Mononuclear cell (primary cell): ENCODE data around the gene AMTN. TPM values are rescaled to one million over a fixed set of nuclear protein-coding genes. Genes with fewer than 3 reads are reported as not detected.
"Not testable (repeated sequence)": the region's sequence is repeated elsewhere in the genome, so short reads cannot be mapped to it uniquely, and the experiment has no call there.

Experiments used
- H3K27me3 ChIP-seq: 2 replicates; pipeline ENCODE4 v1.6.0; 2011; ENCODE audit warnings: low read length, control low read depth; ENCODE audit not compliant: insufficient read depth
- H3K4me1 ChIP-seq: 2 replicates; pipeline ENCODE4 v1.5.1; 2011; ENCODE audit warnings: mild to moderate bottlenecking, low read length, control low read depth; ENCODE audit not compliant: insufficient read depth
- H3K4me3 ChIP-seq: 2 replicates; pipeline ENCODE4 v1.5.1; 2011; ENCODE audit warnings: mild to moderate bottlenecking, low read length, moderate library complexity
- H3K9me3 ChIP-seq: 2 replicates; pipeline ENCODE4 v1.5.1; 2011; ENCODE audit warnings: low read depth, mild to moderate bottlenecking, control low read depth, low read length
- total RNA-seq: library from RNA; depleted of rRNA; stranded (reverse); fragments of >200 nt; gene quantifications from one replicate; pipeline ENCODE4 v1.2.3, GENCODE V29; 2012

Gene AMTN, protein sequence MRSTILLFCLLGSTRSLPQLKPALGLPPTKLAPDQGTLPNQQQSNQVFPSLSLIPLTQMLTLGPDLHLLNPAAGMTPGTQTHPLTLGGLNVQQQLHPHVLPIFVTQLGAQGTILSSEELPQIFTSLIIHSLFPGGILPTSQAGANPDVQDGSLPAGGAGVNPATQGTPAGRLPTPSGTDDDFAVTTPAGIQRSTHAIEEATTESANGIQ
- not detected for total RNA-seq

DNA sequence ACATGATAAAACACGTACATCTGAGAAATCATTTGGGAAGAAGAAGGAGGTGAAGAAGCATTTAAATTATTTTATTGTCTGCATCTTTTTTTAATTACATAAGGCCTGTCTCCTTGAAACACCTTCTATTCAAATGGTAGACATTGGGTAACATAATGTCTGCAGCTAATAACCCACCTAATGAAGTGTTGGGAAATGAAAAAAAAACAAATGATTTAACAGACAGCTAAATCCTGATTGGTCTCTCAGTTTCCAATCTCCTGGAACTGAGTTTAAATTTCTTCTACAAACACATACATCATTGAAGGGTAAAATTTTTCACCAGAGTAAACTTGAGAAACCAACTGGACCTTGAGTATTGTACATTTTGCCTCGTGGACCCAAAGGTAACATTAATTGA, at the start of gene AMTN:
Gene AMTN, plus strand, starts transcription at position 301 of the 400 bp plus-strand sequence. CDS start 209 bp downstream, outside the sequence.
- no peaks in the 10 kb centered on the region for H3K4me1 ChIP-seq
- no peaks in the 10 kb centered on the region for H3K9me3 ChIP-seq
- H3K27me3 ChIP-seq, result no peaks in the 10 kb centered on the region
- H3K4me3 ChIP-seq, result no peak within 1 kb of the TSS

DNA sequence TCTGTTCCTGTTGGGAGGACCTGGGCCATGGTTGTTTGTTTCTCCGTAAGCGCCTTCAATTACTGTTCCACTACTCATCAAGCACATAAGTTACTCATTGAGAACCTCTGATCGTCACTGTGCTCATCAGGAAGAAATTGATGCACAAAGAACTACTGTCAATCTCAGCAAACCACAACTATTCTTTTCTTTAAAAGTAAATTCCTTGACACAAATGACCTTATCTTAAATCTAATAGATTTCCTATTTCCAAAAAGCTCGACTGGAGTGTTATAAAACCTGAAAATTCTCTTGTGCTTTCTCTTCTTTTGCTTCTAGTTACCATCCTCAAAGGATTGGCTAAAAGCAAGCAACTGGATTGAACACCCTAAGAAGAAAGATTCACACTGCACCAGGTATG, 46.5 kb upstream of the AMTN start, which contains the start of gene MUC7:
Gene MUC7, plus strand, starts transcription at position 301 of the 400 bp plus-strand sequence. CDS start 1,825 bp downstream, outside the sequence.
- no peaks in the 10 kb centered on the region for H3K4me1 ChIP-seq
- no peaks in the 10 kb centered on the region for H3K9me3 ChIP-seq
- no peak within 1 kb of the TSS for H3K4me3 ChIP-seq
- no peaks in the 10 kb centered on the region for H3K27me3 ChIP-seq

DNA sequence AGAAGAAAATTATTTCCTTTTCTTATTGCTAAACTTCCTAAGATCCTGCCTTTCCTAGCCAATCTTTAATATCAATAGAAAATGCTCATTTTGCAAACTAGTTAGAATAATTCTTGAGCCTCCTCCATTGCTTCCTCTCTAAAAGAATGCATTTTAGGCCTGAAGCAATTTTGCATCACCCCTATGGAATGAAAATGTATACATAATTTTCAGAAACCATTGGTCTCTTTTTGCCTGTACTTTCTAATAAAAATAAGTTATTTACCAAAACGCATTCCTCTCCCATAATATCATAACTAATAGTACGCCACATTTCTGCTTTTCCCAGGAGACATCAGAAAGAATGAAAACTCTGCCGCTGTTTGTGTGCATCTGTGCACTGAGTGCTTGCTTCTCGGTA, 44.7 kb upstream of the AMTN start:
- Histone ChIP-seq H3K4me3 (no peak overlapping the region), H3K9me3 (no peaks in the 10 kb centered on the region), H3K4me1 (no peaks in the 10 kb centered on the region), H3K27me3 (no peaks in the 10 kb centered on the region)

DNA sequence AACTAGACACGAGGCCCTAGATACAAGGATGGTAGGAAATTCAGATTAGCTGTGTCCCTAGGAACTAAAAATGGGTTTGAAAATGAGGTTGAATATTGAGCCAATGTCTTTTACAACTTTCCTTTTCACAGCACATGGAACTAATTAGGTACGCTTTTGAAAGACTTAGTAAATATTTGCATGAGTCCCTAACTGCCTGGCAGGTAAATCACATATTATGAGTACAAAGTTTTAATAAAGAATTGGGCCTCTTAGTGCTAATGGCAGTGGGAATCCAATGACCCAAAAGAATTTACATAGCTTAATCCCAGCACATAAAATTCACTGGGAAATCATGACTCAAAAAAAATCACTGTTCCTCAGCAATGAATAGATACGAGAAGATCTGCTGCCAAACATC, 29.6 kb upstream of the AMTN start:
- Histone ChIP-seq H3K4me3 (no peak overlapping the region), H3K4me1 (no peaks in the 10 kb centered on the region), H3K9me3 (no peaks in the 10 kb centered on the region), H3K27me3 (no peaks in the 10 kb centered on the region)

DNA sequence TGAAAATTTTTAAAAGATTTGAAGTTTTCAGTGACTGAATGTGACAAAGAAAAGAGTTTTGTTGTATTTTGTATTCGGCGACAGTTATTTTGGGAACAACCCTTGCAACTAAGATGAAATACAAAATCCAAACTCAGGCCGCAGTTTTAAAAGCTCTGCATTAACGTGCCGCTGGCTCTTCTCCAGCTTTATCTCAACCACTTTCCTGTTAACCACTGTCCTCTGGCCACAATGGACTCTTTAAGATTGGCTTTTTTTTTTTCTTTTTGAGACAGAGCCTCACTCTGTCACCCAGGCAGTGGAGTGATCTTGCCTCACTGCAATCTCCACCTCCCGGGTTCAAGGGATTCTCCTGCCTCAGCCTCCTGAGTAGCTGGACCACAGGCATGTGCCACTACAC, 22.1 kb upstream of the AMTN start:
- Histone ChIP-seq H3K4me1 (no peaks in the 10 kb centered on the region), H3K27me3 (no peaks in the 10 kb centered on the region), H3K4me3 (no peak overlapping the region), H3K9me3 (no peaks in the 10 kb centered on the region)

DNA sequence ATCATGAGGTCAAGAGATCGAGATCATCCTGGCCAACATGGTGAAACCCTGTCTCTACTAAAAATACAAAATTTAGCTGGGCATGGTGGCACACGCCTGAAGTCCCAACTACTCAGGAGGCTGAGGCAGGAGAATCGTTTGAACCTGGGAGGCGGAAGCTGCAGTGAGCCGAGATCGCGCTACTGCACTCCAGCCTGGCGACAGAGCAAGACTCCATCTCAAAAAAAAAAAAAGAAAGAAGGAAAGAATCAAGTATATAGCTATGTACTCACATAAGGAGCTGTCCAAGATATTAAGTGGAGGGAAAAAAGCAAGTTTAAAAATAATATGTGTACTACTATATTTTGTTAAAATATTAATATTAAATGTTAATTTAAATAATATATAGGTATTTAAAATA, 16.5 kb upstream of the AMTN start:
- not testable (repeated sequence) for H3K4me1 ChIP-seq, H3K27me3 ChIP-seq, H3K4me3 ChIP-seq, H3K9me3 ChIP-seq

DNA sequence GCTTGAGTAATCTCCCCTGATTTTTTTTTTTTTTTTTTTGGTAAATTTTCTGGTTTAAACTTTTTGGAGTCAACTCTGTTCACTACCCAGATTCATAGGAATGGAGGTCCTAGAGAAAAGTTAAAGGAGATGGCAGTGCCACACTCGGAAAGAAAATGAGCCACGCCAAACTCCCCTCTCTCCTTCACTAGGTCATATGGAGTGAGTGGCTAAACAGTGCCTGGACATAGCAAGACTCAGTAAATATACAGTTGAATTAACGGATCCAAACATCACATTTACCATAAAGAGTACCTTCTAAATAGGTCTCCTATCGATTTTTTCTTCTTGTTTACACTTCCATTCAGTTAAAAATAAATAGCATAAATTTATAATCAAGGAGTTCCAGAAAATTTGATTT, 13.6 kb upstream of the AMTN start:
- Histone ChIP-seq H3K4me3 (no peak overlapping the region), H3K4me1 (no peaks in the 10 kb centered on the region), H3K27me3 (peaks cover 3% of the 10 kb centered on the region), H3K9me3 (no peaks in the 10 kb centered on the region)

DNA sequence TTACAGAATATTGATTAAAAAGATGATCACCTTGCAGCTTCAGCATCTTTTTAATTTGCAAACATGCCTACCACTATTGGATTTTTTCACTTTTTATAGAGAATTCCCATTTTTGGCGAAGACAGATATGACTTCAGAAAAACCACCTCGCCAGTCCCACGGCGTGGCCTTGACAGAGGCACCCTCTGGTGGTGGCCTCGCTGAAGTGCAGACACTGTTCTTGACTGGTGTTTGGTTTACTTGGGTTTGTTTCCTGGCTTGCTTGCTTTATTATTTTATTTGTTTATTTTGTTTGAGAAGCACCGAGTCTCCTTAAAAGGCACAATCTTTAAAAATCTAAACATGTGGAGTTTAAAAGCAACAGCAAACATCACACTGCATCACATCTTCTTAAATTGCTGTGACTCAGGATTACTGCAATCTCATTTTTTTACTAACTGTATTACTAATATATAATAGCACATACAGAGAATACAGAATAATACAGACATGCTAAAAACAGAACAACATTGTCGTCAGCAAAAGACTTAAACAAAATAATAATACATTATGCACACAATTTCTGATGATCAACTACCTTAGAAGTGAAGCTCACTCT, 13.1 kb upstream of the AMTN start:
- H3K4me1 ChIP-seq, result no peaks in the 10 kb centered on the region
- no peaks in the 10 kb centered on the region for H3K9me3 ChIP-seq
- H3K27me3 ChIP-seq, result peaks cover 3% of the 10 kb centered on the region
- H3K4me3 ChIP-seq, result no peak overlapping the region

DNA sequence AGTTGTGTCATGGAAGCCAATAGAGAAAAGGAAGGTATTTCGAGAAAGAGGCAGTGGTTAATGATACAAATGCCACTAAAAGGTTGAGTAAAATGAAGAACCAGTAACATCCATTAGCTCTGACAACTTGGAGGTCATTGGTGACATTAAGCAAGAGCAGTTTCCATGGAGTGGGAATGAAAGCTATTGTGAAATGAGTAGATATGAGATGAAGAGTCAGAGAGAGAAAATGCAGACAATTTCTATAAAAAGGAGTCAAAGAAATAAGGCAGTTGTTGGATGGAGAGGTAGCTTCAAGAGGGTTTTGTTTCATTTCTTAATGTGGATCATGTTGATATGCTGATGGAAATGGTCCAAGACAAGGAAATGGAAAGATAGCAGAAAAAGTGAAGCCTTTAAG, 9.6 kb upstream of the AMTN start:
- no peak overlapping the region for H3K4me3 ChIP-seq
- H3K9me3 ChIP-seq, result no peaks in the 10 kb centered on the region
- H3K4me1 ChIP-seq, result no peaks in the 10 kb centered on the region
- peaks cover 3% of the 10 kb centered on the region for H3K27me3 ChIP-seq

DNA sequence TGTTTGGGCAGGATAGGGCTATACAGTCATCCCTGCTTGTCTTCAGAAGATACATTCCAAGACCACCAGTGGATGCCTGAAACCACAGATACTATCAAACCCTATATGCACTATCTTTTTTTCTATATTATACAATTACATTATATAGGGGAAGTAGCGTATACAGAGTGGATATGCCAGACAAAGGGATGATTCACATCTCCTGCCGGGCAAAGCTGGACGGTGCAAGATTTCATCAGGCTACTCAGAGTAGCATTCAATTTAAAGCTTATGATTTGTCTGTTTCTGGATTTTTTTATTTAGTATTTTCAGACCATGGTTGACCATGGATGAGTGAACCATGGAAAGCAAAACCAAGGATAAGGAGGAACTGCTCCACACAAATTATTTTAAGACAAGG, 7.0 kb upstream of the AMTN start:
- Histone ChIP-seq H3K4me3 (no peak overlapping the region), H3K9me3 (no peaks in the 10 kb centered on the region), H3K4me1 (no peaks in the 10 kb centered on the region), H3K27me3 (peaks cover 3% of the 10 kb centered on the region)

DNA sequence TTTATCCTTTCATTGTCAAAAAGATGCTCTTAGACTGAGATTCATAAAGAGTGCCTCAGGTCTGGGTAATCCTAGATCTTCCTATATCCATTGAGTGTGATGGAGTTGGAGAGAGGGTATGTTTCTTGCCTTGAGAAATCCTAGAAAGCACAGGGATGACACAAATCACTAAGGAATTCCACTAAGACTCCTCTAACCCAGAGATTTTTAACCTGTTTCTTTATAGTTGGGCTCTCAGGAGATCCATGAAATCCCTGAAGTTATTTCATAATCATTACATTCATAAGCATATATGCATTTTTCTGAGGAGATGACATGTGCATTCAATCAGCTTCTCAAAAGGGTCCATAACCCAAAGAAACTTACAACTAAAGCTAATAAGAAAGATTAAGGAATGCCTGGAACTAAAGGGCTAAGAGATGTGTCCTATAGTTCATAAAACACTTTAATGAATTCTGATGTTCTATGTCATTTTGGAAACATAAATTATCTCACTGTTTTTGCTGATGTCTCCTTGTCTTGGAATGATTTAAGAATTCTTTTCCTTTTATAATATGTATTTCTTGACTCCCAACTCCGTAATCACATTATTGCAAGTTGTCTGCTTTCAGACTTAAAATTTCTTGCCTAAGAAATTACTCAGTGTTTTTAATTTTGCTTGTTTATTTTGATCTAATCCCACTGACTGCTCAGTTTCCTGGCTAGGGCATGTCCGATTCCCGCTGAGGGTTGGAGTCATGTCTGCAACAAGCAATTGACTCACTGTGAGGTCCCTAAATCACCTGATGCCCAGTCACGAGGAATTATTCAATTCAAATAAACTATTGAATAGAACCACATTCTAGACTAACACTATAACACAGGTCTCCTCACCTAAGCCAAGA, 2.8 kb upstream of the AMTN start:
- H3K4me3 ChIP-seq, result no peak overlapping the region
- no peaks in the 10 kb centered on the region for H3K4me1 ChIP-seq
- H3K9me3 ChIP-seq, result no peaks in the 10 kb centered on the region
- no peaks in the 10 kb centered on the region for H3K27me3 ChIP-seq

DNA sequence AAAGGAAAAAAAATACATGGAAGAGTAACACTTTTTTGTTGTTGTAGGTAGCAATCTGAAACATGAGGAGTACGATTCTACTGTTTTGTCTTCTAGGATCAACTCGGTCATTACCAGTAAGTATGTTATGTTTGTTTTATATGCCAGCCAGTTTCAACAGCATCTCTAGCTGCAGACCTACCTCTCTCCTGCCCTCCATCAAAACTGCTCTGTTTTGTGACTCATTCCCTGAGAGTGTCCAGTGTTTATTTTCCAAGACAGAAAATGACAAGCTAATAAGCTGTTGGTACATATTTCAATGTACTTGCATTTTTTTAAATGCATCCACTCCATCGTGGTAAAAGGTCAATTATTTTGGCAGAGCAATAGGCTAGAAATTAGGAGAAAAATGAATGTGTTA, 347 bp downstream of the AMTN start:
- Histone ChIP-seq H3K4me1 (no peaks in the 10 kb centered on the region), H3K4me3 (no peak overlapping the region), H3K27me3 (no peaks in the 10 kb centered on the region), H3K9me3 (no peaks in the 10 kb centered on the region)

DNA sequence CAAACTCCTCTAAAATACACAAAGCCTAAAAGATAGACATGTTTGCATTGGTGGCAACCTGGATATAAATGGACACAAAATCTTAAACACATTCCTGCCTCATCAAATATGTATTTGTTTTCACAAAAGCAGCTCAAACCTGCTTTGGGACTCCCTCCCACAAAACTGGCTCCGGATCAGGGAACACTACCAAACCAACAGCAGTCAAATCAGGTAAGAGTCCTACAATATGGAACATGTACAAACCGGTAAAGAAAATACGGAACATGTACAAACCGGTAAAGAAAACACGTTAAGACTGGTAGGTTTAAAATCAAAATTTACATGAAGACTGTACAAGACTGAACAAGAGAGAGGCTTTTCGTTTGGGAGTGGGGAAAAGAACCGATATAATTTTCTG, 4.3 kb downstream of the AMTN start:
- Histone ChIP-seq H3K9me3 (no peaks in the 10 kb centered on the region), H3K4me3 (no peak overlapping the region), H3K4me1 (no peaks in the 10 kb centered on the region), H3K27me3 (no peaks in the 10 kb centered on the region)

DNA sequence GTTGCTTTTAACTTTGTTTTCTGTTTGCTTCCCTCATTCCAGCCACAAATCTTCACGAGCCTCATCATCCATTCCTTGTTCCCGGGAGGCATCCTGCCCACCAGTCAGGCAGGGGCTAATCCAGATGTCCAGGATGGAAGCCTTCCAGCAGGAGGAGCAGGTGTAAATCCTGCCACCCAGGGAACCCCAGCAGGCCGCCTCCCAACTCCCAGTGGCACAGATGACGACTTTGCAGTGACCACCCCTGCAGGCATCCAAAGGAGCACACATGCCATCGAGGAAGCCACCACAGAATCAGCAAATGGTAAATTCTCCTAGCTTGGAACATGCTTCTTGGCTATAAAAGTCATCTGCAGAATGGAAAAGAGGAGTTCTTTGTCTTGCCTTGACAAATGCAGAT, 12.6 kb downstream of the AMTN start:
- no peaks in the 10 kb centered on the region for H3K27me3 ChIP-seq
- no peak overlapping the region for H3K4me3 ChIP-seq
- no peaks in the 10 kb centered on the region for H3K9me3 ChIP-seq
- no peaks in the 10 kb centered on the region for H3K4me1 ChIP-seq

DNA sequence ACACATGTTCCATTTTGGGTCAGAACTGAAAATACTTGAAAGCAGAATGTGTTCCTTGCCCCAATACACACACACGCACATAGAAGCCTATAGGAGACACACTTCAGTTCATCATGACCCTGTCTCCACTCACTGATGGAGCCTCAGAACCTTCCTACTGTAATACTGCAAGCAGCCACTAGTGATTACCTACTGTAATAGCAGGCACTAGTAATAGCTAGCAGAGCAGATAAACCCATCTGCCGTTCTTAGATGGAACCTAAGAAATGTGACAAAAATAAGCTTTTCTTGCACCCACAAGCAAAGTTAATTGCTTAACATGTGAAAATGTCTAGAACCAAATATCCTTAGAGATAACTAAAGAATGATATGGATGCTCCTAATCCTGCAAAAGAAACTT, 13.6 kb downstream of the AMTN start:
- Histone ChIP-seq H3K9me3 (no peaks in the 10 kb centered on the region), H3K4me3 (no peak overlapping the region), H3K4me1 (no peaks in the 10 kb centered on the region), H3K27me3 (no peaks in the 10 kb centered on the region)
